Ovary (tissue), 3 donors: ENCODE measurements around the gene ABTB2.

Source experiments
- POLR2A ChIP-seq: fragments of 450-650 bp; IDR thresholded peaks from one replicate; pipeline ENCODE4 v1.6.1; 2017; ENCODE audit warnings: antibody characterized with exemption, mild to moderate bottlenecking, moderate library complexity
- TF ChIP-seq, protein P1 (sequence below), 3 donors: fragments of 450-650 bp in 2 of 3; fragments of 200-600 bp in 1 of 3; IDR thresholded peaks; one replicate each; pipeline versions ENCODE4 v1.5.1 to v1.8.0; 2016 to 2022; ENCODE audit warnings: antibody characterized with exemption in 3 of 3, mild to moderate bottlenecking in 1 of 3
- donor health status: DM: no; HTN: no; CAD: no.

DNA sequence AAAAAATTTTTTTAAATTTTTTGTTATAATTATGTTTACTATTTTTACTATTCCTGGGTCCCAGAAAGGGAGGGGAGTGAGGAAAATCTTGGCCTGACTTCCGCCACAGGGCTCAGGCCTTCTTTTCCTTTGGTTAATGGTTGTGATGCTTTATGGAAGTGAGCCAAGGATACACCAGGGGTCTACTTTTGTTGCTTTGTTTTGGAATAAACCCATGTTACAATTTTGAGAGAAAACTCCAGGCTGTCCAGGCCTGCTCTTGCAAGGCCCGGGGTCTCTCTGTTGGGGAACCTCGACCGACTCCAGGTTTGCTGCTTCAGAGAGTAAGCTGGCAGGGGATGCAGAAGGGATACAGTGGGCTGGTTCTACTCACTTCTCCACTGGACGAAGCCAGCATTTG, 84.7 kb downstream of the ABTB2 start:
- TF ChIP-seq, protein P1, sequence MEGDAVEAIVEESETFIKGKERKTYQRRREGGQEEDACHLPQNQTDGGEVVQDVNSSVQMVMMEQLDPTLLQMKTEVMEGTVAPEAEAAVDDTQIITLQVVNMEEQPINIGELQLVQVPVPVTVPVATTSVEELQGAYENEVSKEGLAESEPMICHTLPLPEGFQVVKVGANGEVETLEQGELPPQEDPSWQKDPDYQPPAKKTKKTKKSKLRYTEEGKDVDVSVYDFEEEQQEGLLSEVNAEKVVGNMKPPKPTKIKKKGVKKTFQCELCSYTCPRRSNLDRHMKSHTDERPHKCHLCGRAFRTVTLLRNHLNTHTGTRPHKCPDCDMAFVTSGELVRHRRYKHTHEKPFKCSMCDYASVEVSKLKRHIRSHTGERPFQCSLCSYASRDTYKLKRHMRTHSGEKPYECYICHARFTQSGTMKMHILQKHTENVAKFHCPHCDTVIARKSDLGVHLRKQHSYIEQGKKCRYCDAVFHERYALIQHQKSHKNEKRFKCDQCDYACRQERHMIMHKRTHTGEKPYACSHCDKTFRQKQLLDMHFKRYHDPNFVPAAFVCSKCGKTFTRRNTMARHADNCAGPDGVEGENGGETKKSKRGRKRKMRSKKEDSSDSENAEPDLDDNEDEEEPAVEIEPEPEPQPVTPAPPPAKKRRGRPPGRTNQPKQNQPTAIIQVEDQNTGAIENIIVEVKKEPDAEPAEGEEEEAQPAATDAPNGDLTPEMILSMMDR (IDR thresholded peaks at IDR 0.05) = no peak
- TF ChIP-seq POLR2A = no peak
